Astrocyte (in vitro differentiated cells and primary cell): ENCODE data around the gene MATN3. TPM values are rescaled to one million over a fixed set of nuclear protein-coding genes. Genes with fewer than 3 reads are reported as not detected.

Source experiments
- DNase-seq: peaks from one replicate; pipeline ENCODE4 v3.0.0-alpha.2; 2010; ENCODE audit warnings: low read depth
- FAIRE-seq: peaks from 2 replicates; lab custom pipeline; 2011; peaks lifted over from hg19 to GRCh38; lab: Jason Lieb, UNC
- H2AFZ ChIP-seq: 2 replicates; pipeline ENCODE4 v1.6.0; 2012; ENCODE audit warnings: low read depth, low read length, inconsistent platforms
- H3K27ac ChIP-seq: 2 replicates; pipeline ENCODE4 v1.5.1; 2011; ENCODE audit warnings: low read depth, low read length, inconsistent platforms
- H3K27me3 ChIP-seq: 2 replicates; pipeline ENCODE4 v1.6.0; 2011; ENCODE audit warnings: low read length, inconsistent platforms; ENCODE audit not compliant: insufficient read depth
- H3K36me3 ChIP-seq: 2 replicates; pipeline ENCODE4 v1.5.1; 2011; ENCODE audit warnings: low read length, inconsistent platforms; ENCODE audit not compliant: insufficient read depth
- H3K4me1 ChIP-seq: 2 replicates; pipeline ENCODE4 v1.5.1; 2011; ENCODE audit warnings: low read length, inconsistent platforms; ENCODE audit not compliant: insufficient read depth
- H3K4me2 ChIP-seq: 2 replicates; pipeline ENCODE4 v1.6.0; 2012; ENCODE audit warnings: low read length, inconsistent platforms
- H3K4me3 ChIP-seq: 2 replicates; pipeline ENCODE4 v1.5.1; 2011; ENCODE audit warnings: low read depth, mild to moderate bottlenecking, low read length, inconsistent platforms; ENCODE audit not compliant: insufficient read depth
- H3K79me2 ChIP-seq: 2 replicates; pipeline ENCODE4 v1.6.0; 2012; ENCODE audit warnings: mild to moderate bottlenecking, low read length, inconsistent platforms; ENCODE audit not compliant: insufficient read depth
- H3K9ac ChIP-seq: 2 replicates; pipeline ENCODE4 v1.6.0; 2012; ENCODE audit warnings: mild to moderate bottlenecking, low read length, inconsistent platforms
- H3K9me3 ChIP-seq: 2 replicates; pipeline ENCODE4 v1.5.1; 2012; ENCODE audit warnings: low read depth, mild to moderate bottlenecking, low read length, inconsistent platforms; ENCODE audit not compliant: insufficient read depth
- H4K20me1 ChIP-seq: 2 replicates; pipeline ENCODE4 v1.6.0; 2012; ENCODE audit warnings: low read length, inconsistent platforms; ENCODE audit not compliant: insufficient read depth
- H3K27ac Mint-ChIP-seq: one replicate; pipeline ENCODE4 v1.8.0; 2021; ENCODE audit warnings: mild to moderate bottlenecking, mixed read lengths; ENCODE audit not compliant: unreplicated experiment
- H3K27me3 Mint-ChIP-seq: one replicate; pipeline ENCODE4 v1.8.0; 2021; ENCODE audit warnings: low read depth, mixed read lengths; ENCODE audit not compliant: unreplicated experiment
- H3K36me3 Mint-ChIP-seq: one replicate; pipeline ENCODE4 v1.8.0; 2021; ENCODE audit warnings: low read depth, mixed read lengths; ENCODE audit not compliant: unreplicated experiment
- H3K4me1 Mint-ChIP-seq: one replicate; pipeline ENCODE4 v1.8.0; 2021; ENCODE audit warnings: low read depth, mixed read lengths; ENCODE audit not compliant: unreplicated experiment
- H3K4me3 Mint-ChIP-seq: one replicate; pipeline ENCODE4 v1.8.0; 2021; ENCODE audit warnings: mild to moderate bottlenecking, moderate library complexity, mixed read lengths; ENCODE audit not compliant: unreplicated experiment
- H3K9me3 Mint-ChIP-seq: one replicate; pipeline ENCODE4 v1.8.0; 2021; ENCODE audit warnings: mild to moderate bottlenecking, mixed read lengths; ENCODE audit not compliant: unreplicated experiment
- EZH2 ChIP-seq: IDR thresholded peaks from 2 replicates; pipeline ENCODE4 v1.6.1; 2012; ENCODE audit warnings: mild to moderate bottlenecking, low read length, inconsistent platforms; ENCODE audit not compliant: insufficient read depth
- total RNA-seq: library from RNA; stranded (reverse); gene quantifications from 2 replicates; pipeline ENCODE4 v1.2.1, GENCODE V29; 2021
- TF ChIP-seq, protein P1 (sequence below): IDR thresholded peaks from 2 replicates; pipeline ENCODE4 v1.5.1; 2011; ENCODE audit warnings: low read depth, mild to moderate bottlenecking, inconsistent platforms, low read length, moderate library complexity; ENCODE audit not compliant: insufficient read depth

MATN3 gene
- total RNA-seq, 1 donor from 2014 or later = 13.3 TPM

DNA sequence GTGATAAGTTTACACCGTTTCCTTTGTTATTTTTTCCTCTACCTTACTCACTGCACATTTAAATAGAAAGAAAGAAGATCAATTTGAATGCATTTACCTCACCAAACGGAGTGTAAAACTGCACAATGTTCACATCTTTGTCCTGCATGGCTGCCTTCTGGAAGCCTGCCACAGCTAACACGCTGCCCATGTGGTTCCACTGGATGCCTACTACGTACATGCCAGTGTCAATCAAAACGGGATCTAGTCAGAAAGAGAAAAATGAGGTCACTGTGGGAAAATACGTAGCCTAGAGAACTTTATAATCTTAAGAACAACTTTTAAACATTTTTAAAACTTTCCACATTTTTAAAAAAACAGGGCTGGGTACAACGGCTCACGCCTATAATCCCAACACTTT, 39.0 kb downstream of the MATN3 start:
- Histone ChIP-seq H3K4me1 (no peaks in the 10 kb centered on the region), H3K36me3 (peaks cover 28% of the 10 kb centered on the region), H3K4me2 (no peak overlapping the region), H3K9ac (no peak overlapping the region), H3K4me3 (no peak overlapping the region), H3K27ac (no peak overlapping the region), H3K27me3 (no peaks in the 10 kb centered on the region), H4K20me1 (no peaks in the 10 kb centered on the region), H3K79me2 (no peaks in the 10 kb centered on the region), H2AFZ (no peak overlapping the region), H3K9me3 (no peaks in the 10 kb centered on the region)
- FAIRE-seq (no peak), DNase-seq (no peak)
- no peak overlapping the region for H3K4me3 Mint-ChIP-seq
- H3K27me3 Mint-ChIP-seq = no peaks in the 10 kb centered on the region
- TF ChIP-seq, protein P1, sequence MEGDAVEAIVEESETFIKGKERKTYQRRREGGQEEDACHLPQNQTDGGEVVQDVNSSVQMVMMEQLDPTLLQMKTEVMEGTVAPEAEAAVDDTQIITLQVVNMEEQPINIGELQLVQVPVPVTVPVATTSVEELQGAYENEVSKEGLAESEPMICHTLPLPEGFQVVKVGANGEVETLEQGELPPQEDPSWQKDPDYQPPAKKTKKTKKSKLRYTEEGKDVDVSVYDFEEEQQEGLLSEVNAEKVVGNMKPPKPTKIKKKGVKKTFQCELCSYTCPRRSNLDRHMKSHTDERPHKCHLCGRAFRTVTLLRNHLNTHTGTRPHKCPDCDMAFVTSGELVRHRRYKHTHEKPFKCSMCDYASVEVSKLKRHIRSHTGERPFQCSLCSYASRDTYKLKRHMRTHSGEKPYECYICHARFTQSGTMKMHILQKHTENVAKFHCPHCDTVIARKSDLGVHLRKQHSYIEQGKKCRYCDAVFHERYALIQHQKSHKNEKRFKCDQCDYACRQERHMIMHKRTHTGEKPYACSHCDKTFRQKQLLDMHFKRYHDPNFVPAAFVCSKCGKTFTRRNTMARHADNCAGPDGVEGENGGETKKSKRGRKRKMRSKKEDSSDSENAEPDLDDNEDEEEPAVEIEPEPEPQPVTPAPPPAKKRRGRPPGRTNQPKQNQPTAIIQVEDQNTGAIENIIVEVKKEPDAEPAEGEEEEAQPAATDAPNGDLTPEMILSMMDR = no peak
- no peak for TF ChIP-seq EZH2
- H3K9me3 Mint-ChIP-seq = no peaks in the 10 kb centered on the region
- no peak overlapping the region for H3K27ac Mint-ChIP-seq
- peaks cover 3% of the 10 kb centered on the region for H3K36me3 Mint-ChIP-seq
- no peaks in the 10 kb centered on the region for H3K4me1 Mint-ChIP-seq

DNA sequence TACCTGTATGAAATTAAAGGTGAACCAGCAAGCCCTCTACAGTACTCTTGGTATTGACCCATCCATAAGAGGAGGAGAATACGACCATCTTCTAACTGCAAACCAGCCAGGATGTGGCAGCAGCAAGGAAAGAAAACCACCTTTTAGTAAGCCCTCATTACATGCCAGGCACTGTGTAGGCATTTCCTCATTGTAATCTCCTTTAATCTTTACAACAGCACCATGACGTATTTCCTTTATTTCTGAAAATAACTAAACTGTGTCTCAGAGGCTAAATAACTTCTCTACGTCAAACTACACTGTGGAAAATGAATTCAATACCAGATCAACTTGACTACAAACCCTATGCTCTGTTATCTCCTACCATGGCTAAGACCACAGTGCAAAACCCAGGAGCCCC, 40.8 kb downstream of the MATN3 start:
- Histone ChIP-seq H3K4me1 (no peaks in the 10 kb centered on the region), H3K4me3 (no peak overlapping the region), H3K9me3 (no peaks in the 10 kb centered on the region), H3K79me2 (no peaks in the 10 kb centered on the region), H2AFZ (no peak overlapping the region), H4K20me1 (no peaks in the 10 kb centered on the region), H3K27me3 (no peaks in the 10 kb centered on the region), H3K36me3 (peaks cover 18% of the 10 kb centered on the region), H3K4me2 (no peak overlapping the region), H3K9ac (no peak overlapping the region), H3K27ac (no peak overlapping the region)
- peaks cover 3% of the 10 kb centered on the region for H3K36me3 Mint-ChIP-seq
- no peaks in the 10 kb centered on the region for H3K9me3 Mint-ChIP-seq
- H3K4me1 Mint-ChIP-seq = no peaks in the 10 kb centered on the region
- TF ChIP-seq, protein P1 = no peak
- TF ChIP-seq EZH2 = no peak
- no peaks in the 10 kb centered on the region for H3K27me3 Mint-ChIP-seq
- no peak overlapping the region for H3K27ac Mint-ChIP-seq
- FAIRE-seq (no peak), DNase-seq (no peak)
- no peak overlapping the region for H3K4me3 Mint-ChIP-seq

DNA sequence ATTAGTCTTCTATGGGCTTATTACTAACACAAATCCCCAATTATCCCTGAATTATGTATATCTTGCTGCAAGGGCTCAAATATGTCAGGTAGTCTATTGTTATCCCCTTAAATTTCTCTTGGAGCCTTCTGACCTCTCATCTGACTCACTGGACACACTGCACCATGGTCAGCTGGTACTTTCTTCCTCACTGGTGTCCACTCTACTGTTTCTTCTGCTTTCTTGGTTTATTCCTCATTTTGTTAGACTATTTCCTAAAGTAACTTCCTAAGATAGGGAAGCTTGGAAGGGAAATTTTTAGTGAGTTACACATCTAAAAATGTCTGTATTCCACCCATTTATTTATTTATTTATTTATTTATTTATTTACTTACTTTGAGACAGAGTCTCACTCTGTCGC, 49.1 kb downstream of the MATN3 start:
- no peak for TF ChIP-seq EZH2
- TF ChIP-seq, protein P1 = no peak
- Histone ChIP-seq H3K27me3 (no peaks in the 10 kb centered on the region), H2AFZ (no peak overlapping the region), H4K20me1 (no peaks in the 10 kb centered on the region), H3K4me3 (no peak overlapping the region), H3K4me2 (no peak overlapping the region), H3K36me3 (peaks cover 4% of the 10 kb centered on the region), H3K79me2 (no peaks in the 10 kb centered on the region), H3K27ac (no peak overlapping the region), H3K9ac (no peak overlapping the region), H3K9me3 (no peaks in the 10 kb centered on the region), H3K4me1 (no peaks in the 10 kb centered on the region)
- H3K27ac Mint-ChIP-seq = no peak overlapping the region
- H3K27me3 Mint-ChIP-seq = no peaks in the 10 kb centered on the region
- DNase-seq (no peak), FAIRE-seq (no peak)
- H3K4me3 Mint-ChIP-seq = no peak overlapping the region
- H3K9me3 Mint-ChIP-seq = no peaks in the 10 kb centered on the region
- no peaks in the 10 kb centered on the region for H3K36me3 Mint-ChIP-seq
- no peaks in the 10 kb centered on the region for H3K4me1 Mint-ChIP-seq
